Breast epithelium (tissue), 3 donors: Measurements from ENCODE around the gene GSDMA.

Source experiments
- CTCF ChIP-seq, 3 donors: fragments of 450-650 bp; IDR thresholded peaks; one replicate each; pipeline ENCODE4 v1.5.1; 2016 to 2017; ENCODE audit warnings: antibody characterized with exemption in 3 of 3, mild to moderate bottlenecking in 3 of 3, moderate library complexity in 3 of 3
- POLR2A ChIP-seq: fragments of 450-650 bp; IDR thresholded peaks from one replicate; pipeline ENCODE4 v1.6.1; 2016; ENCODE audit warnings: antibody characterized with exemption, mild to moderate bottlenecking, moderate library complexity
- POLR2AphosphoS5 ChIP-seq, 3 donors: sonication (generic); formaldehyde crosslinking; IDR thresholded peaks; one replicate each; pipeline ENCODE4 v1.6.1; 2017; ENCODE audit warnings: antibody characterized with exemption in 3 of 3

- TF ChIP-seq CTCF (IDR thresholded peaks at IDR 0.05), result no peak
- TF ChIP-seq POLR2A, result peak; percentile 70
- peak; percentile 83 to 95 (median 91) for TF ChIP-seq POLR2AphosphoS5 (IDR thresholded peaks at IDR 0.05)
These were observed 35.5 kb upstream of the GSDMA start, which contains the start of the genes LRRC3C and ORMDL3 for GRCh38 chr17:39927101-39927928.
